ENCODE data around the gene DDX41. TPM values are rescaled to one million over a fixed set of nuclear protein-coding genes. Genes with fewer than 3 reads are reported as not detected.

Gene DDX41
- total RNA-seq, 1 experiment from 2014 or later = 133 TPM

DNA sequence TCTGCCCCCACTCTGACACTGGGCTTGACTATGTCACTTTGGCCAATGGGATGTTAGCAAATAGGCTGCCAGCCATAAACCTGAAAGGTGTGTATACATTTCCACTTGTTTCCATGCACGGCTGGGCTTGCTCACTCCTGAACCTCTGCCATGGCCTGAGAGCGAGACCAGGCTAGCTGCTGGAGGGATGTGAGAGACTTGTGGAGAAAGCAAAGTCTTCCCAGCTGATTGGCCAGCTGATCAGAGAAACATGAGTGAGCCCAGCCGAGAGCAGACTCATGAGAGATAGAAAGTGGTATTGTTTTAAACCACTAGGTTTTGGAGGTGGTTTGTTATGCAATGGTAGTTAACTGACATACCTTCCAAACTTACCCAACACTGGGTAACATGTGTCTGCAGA is 23.7 kb upstream of the DDX41 start:
- no peak overlapping the region for H2BK12ac ChIP-seq (ENCODE audit: insufficient read length, low read depth, low read length)
- no peak overlapping the region for H3K27ac ChIP-seq (ENCODE audit: insufficient read length, low read depth, low read length)
- H4K91ac ChIP-seq (ENCODE audit: insufficient read length, low read depth, low read length) = no peak overlapping the region
- Mint-ChIP-seq H3K36me3 (ENCODE audit: insufficient read depth in 1 of 3, low read depth in 3 of 3) (peaks cover 22 to 46% (median 44%) of the 10 kb centered on the region in 3 experiments; a peak in 6 of 7 replicates), H3K9me3 (no peaks in the 10 kb centered on the region), H3K27ac (no peak overlapping the region), H3K4me1 (no peaks in the 10 kb centered on the region), H3K4me3 (no peak overlapping the region), H3K27me3 (ENCODE audit: low read depth) (no peaks in the 10 kb centered on the region)
- H2BK5ac ChIP-seq (ENCODE audit: insufficient read length, low read length) = no peak overlapping the region
- no peak for DNase-seq
- no CpG with 5 or more reads among the region's 3 CpGs for WGBS (ENCODE audit: extremely low coverage, insufficient read length, low lambda C conversion rate)
- H3K4me2 ChIP-seq (ENCODE audit: insufficient read depth, insufficient read length, low read length) = no peak overlapping the region
- peaks cover 6% of the 10 kb centered on the region for H3K79me1 ChIP-seq (ENCODE audit: insufficient read depth, low read depth, low read length, poor library complexity, severe bottlenecking)
- H3K4me1 ChIP-seq (ENCODE audit: insufficient read depth, low read length) = no peaks in the 10 kb centered on the region
- H2BK20ac ChIP-seq (ENCODE audit: low read depth, low read length, poor library complexity, severe bottlenecking) = no peak overlapping the region
- no peak overlapping the region for H3K9ac ChIP-seq (ENCODE audit: extremely low read depth, insufficient read length, low read length)
- no peak overlapping the region for H4K8ac ChIP-seq (replicated peaks; ENCODE audit: insufficient read length, low read depth, low read length)
- H3K9me3 ChIP-seq (ENCODE audit: control insufficient read depth, low read depth, low read length) = no peaks in the 10 kb centered on the region
- H3K4ac ChIP-seq (ENCODE audit: low read depth, low read length) = no peak overlapping the region
- H2AK5ac ChIP-seq (ENCODE audit: insufficient read length, low read length) = no peak overlapping the region
- H2BK15ac ChIP-seq (ENCODE audit: low read depth, low read length) = no peak overlapping the region
- H3K27me3 ChIP-seq (ENCODE audit: insufficient read depth, low read length) = no peaks in the 10 kb centered on the region
- H3K23me2 ChIP-seq (ENCODE audit: insufficient read length, low read depth, low read length, poor library complexity, severe bottlenecking) = no peaks in the 10 kb centered on the region
- H2BK120ac ChIP-seq (ENCODE audit: low read depth, low read length, poor library complexity, severe bottlenecking) = no peak overlapping the region
- H3K18ac ChIP-seq (ENCODE audit: insufficient read length, low read depth, low read length) = no peak overlapping the region
- H3T11ph ChIP-seq (ENCODE audit: low read length) = no peak overlapping the region
- no peak overlapping the region for H2AFZ ChIP-seq (ENCODE audit: low read length)
- H3K79me2 ChIP-seq (ENCODE audit: insufficient read depth, low read length) = peaks cover 4% of the 10 kb centered on the region; the same call in 1 of the 2 replicates
- no peak overlapping the region for H3K14ac ChIP-seq (ENCODE audit: insufficient read depth, low read length)
- H3K56ac ChIP-seq (ENCODE audit: insufficient read length, low read depth, low read length) = no peak overlapping the region
- H4K20me1 ChIP-seq (ENCODE audit: control insufficient read depth, insufficient read depth, insufficient read length) = no peaks in the 10 kb centered on the region
- H4K5ac ChIP-seq (ENCODE audit: insufficient read length, low read depth, low read length) = no peak overlapping the region
- TF ChIP-seq, protein P1, sequence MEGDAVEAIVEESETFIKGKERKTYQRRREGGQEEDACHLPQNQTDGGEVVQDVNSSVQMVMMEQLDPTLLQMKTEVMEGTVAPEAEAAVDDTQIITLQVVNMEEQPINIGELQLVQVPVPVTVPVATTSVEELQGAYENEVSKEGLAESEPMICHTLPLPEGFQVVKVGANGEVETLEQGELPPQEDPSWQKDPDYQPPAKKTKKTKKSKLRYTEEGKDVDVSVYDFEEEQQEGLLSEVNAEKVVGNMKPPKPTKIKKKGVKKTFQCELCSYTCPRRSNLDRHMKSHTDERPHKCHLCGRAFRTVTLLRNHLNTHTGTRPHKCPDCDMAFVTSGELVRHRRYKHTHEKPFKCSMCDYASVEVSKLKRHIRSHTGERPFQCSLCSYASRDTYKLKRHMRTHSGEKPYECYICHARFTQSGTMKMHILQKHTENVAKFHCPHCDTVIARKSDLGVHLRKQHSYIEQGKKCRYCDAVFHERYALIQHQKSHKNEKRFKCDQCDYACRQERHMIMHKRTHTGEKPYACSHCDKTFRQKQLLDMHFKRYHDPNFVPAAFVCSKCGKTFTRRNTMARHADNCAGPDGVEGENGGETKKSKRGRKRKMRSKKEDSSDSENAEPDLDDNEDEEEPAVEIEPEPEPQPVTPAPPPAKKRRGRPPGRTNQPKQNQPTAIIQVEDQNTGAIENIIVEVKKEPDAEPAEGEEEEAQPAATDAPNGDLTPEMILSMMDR (conservative IDR thresholded peaks at IDR 0.05) = no peak
- no peak overlapping the region for H3K23ac ChIP-seq (ENCODE audit: insufficient read length, low read depth, low read length)

Data from H9 (cell line).